HUES64 (cell line): ENCODE results near the gene ABHD18.
"Not testable (repeated sequence)": the region's sequence is repeated elsewhere in the genome, so short reads cannot be mapped to it uniquely, and the experiment has no call there.

Source experiments
- H3K27ac ChIP-seq: 2 replicates; pipeline ENCODE4 v1.7.0; 2013; ENCODE audit warnings: low read depth, low read length, inconsistent platforms
- H3K27me3 ChIP-seq: 2 replicates; pipeline ENCODE4 v1.6.1; 2013; ENCODE audit warnings: mild to moderate bottlenecking, low read length; ENCODE audit not compliant: insufficient read depth
- H3K36me3 ChIP-seq: 2 replicates; pipeline ENCODE4 v1.6.1; 2013; ENCODE audit warnings: mild to moderate bottlenecking, low read length; ENCODE audit not compliant: insufficient read depth
- H3K4me1 ChIP-seq: 2 replicates; pipeline ENCODE4 v1.6.1; 2013; ENCODE audit warnings: mild to moderate bottlenecking, low read length, moderate library complexity; ENCODE audit not compliant: insufficient read depth
- H3K4me3 ChIP-seq: 2 replicates; pipeline ENCODE4 v1.5.1; 2013; ENCODE audit warnings: mild to moderate bottlenecking, low read length, moderate library complexity
- H3K9ac ChIP-seq: 2 replicates; pipeline ENCODE4 v1.6.1; 2013; ENCODE audit warnings: mild to moderate bottlenecking, low read depth, low read length
- H3K9me3 ChIP-seq: 2 replicates; pipeline ENCODE4 v1.6.1; 2013; ENCODE audit warnings: low read depth, low read length; ENCODE audit not compliant: insufficient read depth
- WGBS: fragments of 150-250, 120-280 bp; methylation state at CpG from one replicate; pipeline ENCODE4 v1.1.7; 2013; ENCODE audit warnings: missing lambda C conversion rate; 5-methylcytosine and 5-hydroxymethylcytosine counted together

ABHD18 gene

GRCh38 chr4:127993151-127993550, 27.9 kb downstream of the ABHD18 start:
- no peaks in the 10 kb centered on the region for H3K27me3 ChIP-seq
- H3K4me1 ChIP-seq: no peaks in the 10 kb centered on the region
- no peak overlapping the region for H3K27ac ChIP-seq
- peaks cover 9% of the 10 kb centered on the region; the same call in 1 of the 2 replicates for H3K9me3 ChIP-seq
- H3K36me3 ChIP-seq: peaks cover 26% of the 10 kb centered on the region
- H3K4me3 ChIP-seq: no peak overlapping the region
- H3K9ac ChIP-seq: no peak overlapping the region
- 89% methylated on average over 2 of the region's 2 CpGs for WGBS

- H3K4me1 ChIP-seq: no peaks in the 10 kb centered on the region
- no peak overlapping the region for H3K9ac ChIP-seq
- peaks cover 9% of the 10 kb centered on the region; the same call in 1 of the 2 replicates for H3K9me3 ChIP-seq
- H3K27me3 ChIP-seq: no peaks in the 10 kb centered on the region
- 96% methylated on average over 1 of the region's 1 CpG for WGBS
- H3K27ac ChIP-seq: no peak overlapping the region
- H3K36me3 ChIP-seq: peaks cover 13% of the 10 kb centered on the region
- H3K4me3 ChIP-seq: no peak overlapping the region
Observed at GRCh38 chr4:127995776-127996175, 30.6 kb downstream of the ABHD18 start.

- H3K27me3 ChIP-seq, H3K9me3 ChIP-seq, H3K27ac ChIP-seq, H3K4me3 ChIP-seq, H3K9ac ChIP-seq, H3K4me1 ChIP-seq: not testable (repeated sequence)
- H3K36me3 ChIP-seq: peaks cover 13% of the 10 kb centered on the region
- 95% methylated on average over 6 of the region's 6 CpGs for WGBS
Observed at GRCh38 chr4:127996521-127996920, 31.3 kb downstream of the ABHD18 start.

- Histone ChIP-seq H3K4me3 (no peak overlapping the region), H3K27me3 (no peaks in the 10 kb centered on the region), H3K9me3 (peaks cover 9% of the 10 kb centered on the region; the same call in 1 of the 2 replicates), H3K9ac (no peak overlapping the region), H3K36me3 (peaks cover 13% of the 10 kb centered on the region), H3K4me1 (no peaks in the 10 kb centered on the region), H3K27ac (no peak overlapping the region)
- 90% methylated on average over 4 of the region's 8 CpGs for WGBS
Observed at GRCh38 chr4:127997534-127998388, 32.6 kb downstream of the ABHD18 start.

GRCh38 chr4:128006592-128006991, 41.4 kb downstream of the ABHD18 start:
- Histone ChIP-seq H3K4me1 (no peaks in the 10 kb centered on the region), H3K27ac (no peak overlapping the region), H3K9me3 (no peaks in the 10 kb centered on the region), H3K36me3 (peaks cover 8% of the 10 kb centered on the region; the same call in 1 of the 2 replicates), H3K9ac (no peak overlapping the region), H3K4me3 (no peak overlapping the region), H3K27me3 (no peaks in the 10 kb centered on the region)
- 96% methylated on average over 5 of the region's 5 CpGs for WGBS

GRCh38 chr4:128009428-128009827, 44.2 kb downstream of the ABHD18 start:
- no peaks in the 10 kb centered on the region for H3K4me1 ChIP-seq
- no peak overlapping the region for H3K9ac ChIP-seq
- no peak overlapping the region for H3K4me3 ChIP-seq
- H3K9me3 ChIP-seq: no peaks in the 10 kb centered on the region
- H3K36me3 ChIP-seq: peaks cover 13% of the 10 kb centered on the region
- 96% methylated on average over 2 of the region's 3 CpGs for WGBS
- H3K27me3 ChIP-seq: no peaks in the 10 kb centered on the region
- H3K27ac ChIP-seq: no peak overlapping the region

GRCh38 chr4:128025319-128025718, 60.1 kb downstream of the ABHD18 start:
- no peaks in the 10 kb centered on the region for H3K9me3 ChIP-seq
- H3K27me3 ChIP-seq: no peaks in the 10 kb centered on the region
- H3K36me3 ChIP-seq: peaks cover 64% of the 10 kb centered on the region
- H3K4me1 ChIP-seq: no peaks in the 10 kb centered on the region
- no peak overlapping the region for H3K9ac ChIP-seq
- no peak overlapping the region for H3K4me3 ChIP-seq
- H3K27ac ChIP-seq: no peak overlapping the region

GRCh38 chr4:128029907-128030306, 64.7 kb downstream of the ABHD18 start:
- Histone ChIP-seq H3K9ac (no peak overlapping the region), H3K36me3 (peaks cover 37% of the 10 kb centered on the region), H3K27me3 (no peaks in the 10 kb centered on the region), H3K4me1 (no peaks in the 10 kb centered on the region), H3K9me3 (no peaks in the 10 kb centered on the region), H3K4me3 (no peak overlapping the region), H3K27ac (no peak overlapping the region)
- 97% methylated on average over 4 of the region's 4 CpGs for WGBS

GRCh38 chr4:128031756-128032384, 66.7 kb downstream of the ABHD18 start:
- Histone ChIP-seq H3K27me3 (no peaks in the 10 kb centered on the region), H3K4me3 (no peak overlapping the region), H3K9ac (no peak overlapping the region), H3K4me1 (no peaks in the 10 kb centered on the region), H3K9me3 (no peaks in the 10 kb centered on the region), H3K27ac (no peak overlapping the region), H3K36me3 (peaks cover 30% of the 10 kb centered on the region)
- WGBS: 80% methylated on average over 1 of the region's 3 CpGs

- H3K27me3 ChIP-seq: no peaks in the 10 kb centered on the region
- no peak overlapping the region for H3K4me3 ChIP-seq
- no peak overlapping the region for H3K27ac ChIP-seq
- no peaks in the 10 kb centered on the region for H3K36me3 ChIP-seq
- H3K4me1 ChIP-seq: no peaks in the 10 kb centered on the region
- no peak overlapping the region for H3K9ac ChIP-seq
- no CpG with 5 or more reads among the region's 1 CpG for WGBS
- H3K9me3 ChIP-seq: no peaks in the 10 kb centered on the region
Observed at GRCh38 chr4:128039568-128039967, 74.4 kb downstream of the ABHD18 start.

GRCh38 chr4:128047019-128047418, 81.8 kb downstream of the ABHD18 start:
- H3K9me3 ChIP-seq, H3K27me3 ChIP-seq, H3K36me3 ChIP-seq, H3K4me1 ChIP-seq, H3K9ac ChIP-seq, H3K4me3 ChIP-seq, H3K27ac ChIP-seq: not testable (repeated sequence)
- 97% methylated on average over 7 of the region's 9 CpGs for WGBS
